GM12874 (cell line): ENCODE data around the gene AOPEP.

Source experiments
- TF ChIP-seq, protein P1 (sequence below): IDR thresholded peaks from 2 replicates; pipeline ENCODE4 v1.5.1; 2011; ENCODE audit warnings: low read depth, mild to moderate bottlenecking, control low read depth, low read length, moderate library complexity; ENCODE audit not compliant: insufficient read depth

AOPEP gene

DNA sequence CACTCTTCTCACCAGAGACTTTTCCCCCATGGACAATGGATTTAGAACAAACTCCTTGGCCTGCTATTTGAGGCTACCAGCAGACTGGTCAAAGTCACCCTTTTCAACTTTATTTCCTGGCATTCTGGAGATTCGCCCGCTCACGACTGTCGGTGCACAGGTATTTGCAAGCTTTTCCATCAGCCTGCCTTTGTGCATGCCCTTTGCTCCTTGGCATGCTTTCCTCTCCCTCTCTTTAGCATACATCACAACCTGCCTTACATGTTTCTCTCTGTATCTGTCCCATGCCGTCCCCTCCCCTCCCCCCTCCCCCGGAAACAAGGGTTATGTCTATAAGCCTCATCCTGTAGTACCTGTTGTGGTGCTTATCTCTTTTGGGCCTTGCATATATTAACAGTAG lies 257.1 kb downstream of the AOPEP start:
- TF ChIP-seq, protein P1, sequence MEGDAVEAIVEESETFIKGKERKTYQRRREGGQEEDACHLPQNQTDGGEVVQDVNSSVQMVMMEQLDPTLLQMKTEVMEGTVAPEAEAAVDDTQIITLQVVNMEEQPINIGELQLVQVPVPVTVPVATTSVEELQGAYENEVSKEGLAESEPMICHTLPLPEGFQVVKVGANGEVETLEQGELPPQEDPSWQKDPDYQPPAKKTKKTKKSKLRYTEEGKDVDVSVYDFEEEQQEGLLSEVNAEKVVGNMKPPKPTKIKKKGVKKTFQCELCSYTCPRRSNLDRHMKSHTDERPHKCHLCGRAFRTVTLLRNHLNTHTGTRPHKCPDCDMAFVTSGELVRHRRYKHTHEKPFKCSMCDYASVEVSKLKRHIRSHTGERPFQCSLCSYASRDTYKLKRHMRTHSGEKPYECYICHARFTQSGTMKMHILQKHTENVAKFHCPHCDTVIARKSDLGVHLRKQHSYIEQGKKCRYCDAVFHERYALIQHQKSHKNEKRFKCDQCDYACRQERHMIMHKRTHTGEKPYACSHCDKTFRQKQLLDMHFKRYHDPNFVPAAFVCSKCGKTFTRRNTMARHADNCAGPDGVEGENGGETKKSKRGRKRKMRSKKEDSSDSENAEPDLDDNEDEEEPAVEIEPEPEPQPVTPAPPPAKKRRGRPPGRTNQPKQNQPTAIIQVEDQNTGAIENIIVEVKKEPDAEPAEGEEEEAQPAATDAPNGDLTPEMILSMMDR = no peak

DNA sequence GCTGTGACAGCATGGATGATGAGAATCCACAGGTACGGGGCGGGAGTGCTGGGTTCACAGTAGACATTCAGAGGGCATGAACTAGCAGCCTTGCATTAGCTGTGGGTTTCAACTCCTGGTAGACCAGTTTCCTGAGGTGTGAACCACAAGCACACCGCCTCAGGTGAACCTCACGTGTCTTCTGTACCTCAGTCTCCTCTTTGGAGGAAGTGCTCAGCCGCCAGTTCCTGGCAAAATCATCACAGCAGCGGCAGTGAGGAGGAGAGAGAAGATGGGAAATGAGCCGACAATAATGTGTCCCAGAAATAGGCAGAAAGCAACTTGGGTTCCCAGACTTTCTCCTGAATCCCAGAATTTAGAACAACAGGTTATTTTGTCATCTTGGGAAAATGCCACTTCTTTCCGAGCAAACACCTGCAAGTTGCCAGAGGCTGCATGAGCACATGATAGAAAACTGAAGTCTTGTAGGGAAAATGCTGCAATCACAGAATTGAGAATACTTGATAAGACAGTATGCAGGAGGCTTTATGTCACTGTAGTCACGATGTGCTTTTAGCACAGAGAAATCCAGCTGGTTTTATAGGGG lies 258.5 kb downstream of the AOPEP start:
- TF ChIP-seq, protein P1 = no peak

DNA sequence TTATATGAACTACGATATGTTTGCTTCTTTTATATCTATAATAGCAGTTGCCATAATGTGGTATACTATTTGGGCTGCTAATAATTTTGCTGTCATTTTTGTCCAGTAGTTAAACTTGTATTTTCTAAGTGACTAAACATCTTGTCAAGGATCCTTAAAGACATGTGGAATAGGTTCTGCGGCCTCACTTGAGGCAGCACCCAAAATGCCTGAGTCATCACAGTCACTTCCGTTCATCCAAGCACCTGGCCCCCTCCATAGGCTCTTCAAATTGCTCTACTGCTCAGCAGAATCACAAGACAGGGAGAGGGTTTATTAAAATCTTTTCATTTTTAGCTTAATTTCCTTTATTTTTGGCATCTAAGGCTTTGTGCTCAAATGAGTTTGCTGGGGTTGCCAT lies 259.1 kb downstream of the AOPEP start:
- TF ChIP-seq, protein P1 = no peak

DNA sequence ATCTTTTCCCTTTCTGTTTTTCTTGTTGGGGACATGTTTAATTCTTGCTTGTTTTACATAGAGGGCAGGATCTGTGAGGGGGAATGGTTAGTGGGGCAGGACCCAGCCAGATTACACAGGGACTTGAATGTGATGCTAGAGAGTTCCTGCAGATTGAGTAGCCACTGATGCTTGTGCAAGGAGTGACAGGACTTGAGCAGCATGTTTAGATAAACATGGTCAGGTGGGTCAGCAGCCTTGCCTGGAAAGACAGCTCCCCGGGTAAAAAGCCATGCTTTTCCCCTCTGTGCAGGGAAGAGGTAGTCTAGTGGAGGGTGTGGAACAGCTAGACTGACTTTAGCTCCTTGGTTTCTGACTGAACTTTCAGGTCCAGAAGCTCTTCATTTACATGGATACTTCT lies 261.2 kb downstream of the AOPEP start:
- TF ChIP-seq, protein P1 = no peak

DNA sequence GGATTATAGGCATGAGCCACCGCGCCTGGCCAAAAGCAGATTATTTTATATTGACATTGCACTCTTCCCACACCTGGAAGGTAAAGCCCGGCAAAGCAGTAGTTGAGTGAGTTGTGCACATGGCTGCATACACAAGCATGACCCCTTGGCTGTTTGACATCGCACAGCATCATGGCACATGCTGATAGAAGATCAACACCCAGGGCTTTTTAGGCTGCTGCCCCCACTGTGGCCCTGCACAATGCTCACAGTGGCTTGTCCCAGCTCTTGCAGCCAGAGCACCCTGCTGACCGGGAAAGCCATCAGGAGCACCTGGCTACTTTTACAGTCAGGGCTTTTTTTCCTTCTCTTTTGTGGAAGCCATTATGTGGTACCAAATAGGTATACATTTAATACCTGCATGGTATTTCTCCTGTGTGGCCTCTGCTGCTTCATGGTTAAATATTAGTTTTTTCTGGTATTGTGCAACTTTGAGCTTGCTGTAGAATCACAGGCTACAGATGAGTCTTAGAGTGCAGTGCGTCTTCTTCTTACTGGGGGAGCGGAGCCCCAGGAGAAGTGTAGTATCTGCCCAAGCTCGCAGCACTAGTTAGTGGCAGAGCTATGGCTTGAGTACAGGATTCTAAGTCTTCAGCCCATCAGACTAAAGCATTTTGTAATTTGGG lies 264.5 kb downstream of the AOPEP start:
- TF ChIP-seq, protein P1 = no peak

DNA sequence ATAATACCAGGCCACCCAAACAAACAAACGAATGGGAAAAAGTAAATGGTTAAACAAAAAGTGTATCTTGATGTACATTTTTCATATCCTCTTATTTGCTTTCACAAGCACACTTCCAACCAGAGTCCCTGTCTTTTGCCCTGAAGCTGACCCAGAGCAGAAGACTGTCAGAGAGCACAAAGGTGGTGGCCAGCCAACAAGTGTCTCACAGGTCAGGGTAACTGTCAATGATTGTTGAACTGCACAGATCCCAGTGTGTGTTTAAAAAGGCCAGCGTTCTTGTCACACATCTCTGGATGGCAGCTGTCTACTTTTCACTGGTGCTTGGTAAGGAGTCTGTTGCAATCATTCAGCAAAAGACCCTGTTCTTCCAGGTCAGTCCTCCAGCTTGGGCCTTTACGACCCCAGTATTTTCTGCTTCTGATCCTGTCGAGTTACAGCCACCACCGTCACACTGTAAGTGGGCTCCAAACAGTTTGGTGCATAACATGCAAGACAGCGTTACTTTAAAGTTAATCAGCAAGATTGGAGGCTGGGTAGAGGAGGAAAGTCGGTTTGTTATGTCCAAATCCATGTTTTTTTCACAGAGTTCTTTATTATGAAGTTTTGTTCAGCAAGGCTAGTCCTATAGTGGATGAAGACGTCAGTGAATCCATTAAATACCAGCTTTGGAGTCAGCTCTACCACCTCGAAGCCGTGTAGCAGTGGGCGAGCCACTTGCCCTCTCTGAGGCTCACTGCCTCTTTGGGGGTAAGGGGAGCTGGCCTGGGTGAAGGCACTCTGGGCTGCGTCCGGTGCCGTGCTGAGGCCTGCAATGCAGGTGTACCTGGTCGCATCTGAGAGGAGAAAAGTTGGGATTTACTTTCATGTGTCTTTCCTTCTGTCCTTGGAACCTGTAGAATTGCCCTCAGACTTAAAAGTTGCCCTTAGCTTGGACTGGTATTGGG lies 265.7 kb downstream of the AOPEP start:
- TF ChIP-seq, protein P1 = no peak

DNA sequence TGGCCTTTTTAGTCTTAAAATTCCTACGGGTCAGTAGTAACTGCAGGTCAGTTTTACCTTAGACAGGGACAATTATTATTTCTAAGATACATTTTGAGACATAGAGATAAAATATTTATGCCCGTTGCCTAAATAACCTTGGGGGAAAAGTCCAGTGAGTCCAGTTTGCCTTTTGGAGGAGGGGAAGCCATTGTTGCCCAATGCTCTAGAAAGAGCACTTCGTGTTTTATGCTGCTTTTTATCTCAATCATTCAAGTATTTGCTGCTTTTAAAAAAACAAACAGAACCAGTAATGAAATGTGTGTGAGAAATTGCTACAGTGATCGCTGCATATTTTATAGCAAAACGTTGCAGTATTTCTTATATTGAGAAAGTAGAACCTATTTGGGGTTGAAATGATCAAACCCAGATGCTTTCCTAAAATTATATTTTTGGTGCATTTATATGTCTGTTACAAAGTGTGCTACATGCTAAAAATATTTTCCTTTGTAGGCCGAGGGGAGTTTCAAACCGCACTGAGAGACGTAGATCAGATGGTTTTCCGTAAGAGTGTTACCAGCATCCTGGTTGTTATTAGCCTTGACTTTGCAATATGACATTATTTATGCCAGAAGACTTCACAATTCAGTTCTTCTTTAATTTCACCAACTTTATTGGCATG lies 266.8 kb downstream of the AOPEP start:
- TF ChIP-seq, protein P1 = no peak
